Stimulated activated CD8-positive, alpha-beta memory T cell treated with anti-CD3 and anti-CD28 coated beads, Interleukin-2, amount 100 ng/mL, for 1 hour (primary cell): ENCODE results near the gene CEP72.
"Not testable (repeated sequence)": the region's sequence is repeated elsewhere in the genome, so short reads cannot be mapped to it uniquely, and the experiment has no call there.

Source experiments
- DNase-seq, 2 donors: peaks; one replicate each; pipeline ENCODE4 v3.0.0-alpha.2; 2020; ENCODE audit warnings: low read depth in 2 of 2

The CEP72 gene

GRCh38 chr5:611731-612486 lies at the start of gene CEP72:
Gene CEP72 (plus strand): TSS chr5:612340. CDS start chr5:612362, 22 bp downstream.
- peak; percentile 86 to 91 for DNase-seq

GRCh38 chr5:565782-566440 lies 46.2 kb upstream of the CEP72 start:
- no peak for DNase-seq

- DNase-seq = no peak
Measured at GRCh38 chr5:566636-567309, 45.4 kb upstream of the CEP72 start.

GRCh38 chr5:567664-568060 lies 44.5 kb upstream of the CEP72 start:
- no peak for DNase-seq

GRCh38 chr5:568061-568781 lies 43.9 kb upstream of the CEP72 start:
- no peak for DNase-seq

- DNase-seq = no peak
Measured at GRCh38 chr5:568809-569208, 43.3 kb upstream of the CEP72 start.

- DNase-seq = no peak
Measured at GRCh38 chr5:569358-569867, 42.7 kb upstream of the CEP72 start.

GRCh38 chr5:569868-570361 lies 42.2 kb upstream of the CEP72 start:
- DNase-seq = no peak

- no peak for DNase-seq
Measured at GRCh38 chr5:570446-570845, 41.7 kb upstream of the CEP72 start.

- DNase-seq = no peak
Measured at GRCh38 chr5:570886-571285, 41.3 kb upstream of the CEP72 start.

GRCh38 chr5:571791-572190 lies 40.3 kb upstream of the CEP72 start:
- no peak for DNase-seq

- no peak for DNase-seq
Measured at GRCh38 chr5:572398-573019, 39.6 kb upstream of the CEP72 start.

- DNase-seq = no peak
Measured at GRCh38 chr5:573206-573605, 38.9 kb upstream of the CEP72 start.

- DNase-seq = no peak
Measured at GRCh38 chr5:573976-574375, 38.2 kb upstream of the CEP72 start.

- no peak for DNase-seq
Measured at GRCh38 chr5:574906-575305, 37.2 kb upstream of the CEP72 start.

GRCh38 chr5:575636-576035 lies 36.5 kb upstream of the CEP72 start:
- DNase-seq = no peak

GRCh38 chr5:577214-577613 lies 34.9 kb upstream of the CEP72 start:
- DNase-seq = not testable (repeated sequence)

- no peak for DNase-seq
Measured at GRCh38 chr5:577800-578199, 34.3 kb upstream of the CEP72 start.

- DNase-seq = no peak
Measured at GRCh38 chr5:579211-579610, 32.9 kb upstream of the CEP72 start.

GRCh38 chr5:579746-580366 lies 32.3 kb upstream of the CEP72 start:
- no peak for DNase-seq

- no peak for DNase-seq
Measured at GRCh38 chr5:580436-580835, 31.7 kb upstream of the CEP72 start.
